GM19438 (cell line): ENCODE measurements around the gene RIMBP3B.
"Not testable (repeated sequence)": the region's sequence is repeated elsewhere in the genome, so short reads cannot be mapped to it uniquely, and the experiment has no call there.

Source experiments
- ATAC-seq: cut with Tn5 transposase; IDR thresholded peaks from one replicate; pipeline ENCODE4 v1.9.1; 2021; ENCODE audit warnings: low read depth; ENCODE audit not compliant: unreplicated experiment

Gene RIMBP3B

DNA sequence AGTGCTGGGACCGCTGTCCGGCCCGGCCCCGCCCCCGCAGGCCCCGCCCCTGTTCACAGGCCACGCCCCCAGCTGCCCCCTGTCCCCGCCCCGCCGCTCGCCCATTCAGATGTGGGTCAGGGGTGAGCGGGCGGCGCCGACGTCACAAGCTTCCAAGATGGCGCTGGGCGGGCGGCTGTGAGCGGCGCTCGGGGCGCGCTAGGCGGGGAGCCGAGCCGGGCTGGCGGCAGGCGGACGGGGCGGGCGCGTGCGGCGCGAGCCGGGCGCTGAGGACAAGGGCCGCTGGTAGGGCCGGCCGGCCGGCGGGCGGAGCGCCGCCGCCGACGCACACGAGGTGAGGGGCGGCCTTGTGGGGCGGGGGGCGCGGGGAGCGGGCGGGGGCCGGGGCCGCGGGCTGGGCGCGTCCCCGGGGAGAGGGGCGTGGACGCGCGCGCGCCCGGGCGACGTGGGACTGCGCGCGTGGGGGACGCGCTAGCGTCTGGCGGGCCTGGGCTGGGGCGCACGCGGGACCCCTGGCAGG is 33.7 kb downstream of the RIMBP3B start, which contains the start of gene HIC2:
Gene HIC2 (plus strand): TSS at position 145 of the 520 bp plus-strand sequence. CDS start 25,461 bp downstream, outside the sequence.
- ATAC-seq, result peak; percentile 71

DNA sequence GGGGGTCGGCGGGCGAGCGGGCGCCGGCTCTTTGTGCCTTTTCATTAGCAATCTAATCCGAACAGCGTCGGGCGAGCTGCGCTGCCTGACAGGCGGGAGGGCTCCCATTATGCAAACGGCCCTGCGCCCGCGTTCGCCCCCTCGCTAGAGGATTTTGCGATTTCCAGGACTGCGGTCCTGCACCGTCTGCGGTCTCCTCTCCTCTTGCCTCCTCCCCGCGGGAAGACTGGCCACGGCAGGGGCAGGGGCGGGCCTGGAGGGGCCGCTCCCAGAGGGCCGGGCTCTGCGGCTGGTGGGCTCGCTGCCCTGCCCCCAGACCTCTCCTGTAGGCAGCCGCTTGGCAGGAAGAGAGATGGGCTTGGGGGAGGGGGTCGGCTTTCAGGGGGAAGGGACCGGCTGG is 34.3 kb downstream of the RIMBP3B start:
- peak; percentile 37 for ATAC-seq

DNA sequence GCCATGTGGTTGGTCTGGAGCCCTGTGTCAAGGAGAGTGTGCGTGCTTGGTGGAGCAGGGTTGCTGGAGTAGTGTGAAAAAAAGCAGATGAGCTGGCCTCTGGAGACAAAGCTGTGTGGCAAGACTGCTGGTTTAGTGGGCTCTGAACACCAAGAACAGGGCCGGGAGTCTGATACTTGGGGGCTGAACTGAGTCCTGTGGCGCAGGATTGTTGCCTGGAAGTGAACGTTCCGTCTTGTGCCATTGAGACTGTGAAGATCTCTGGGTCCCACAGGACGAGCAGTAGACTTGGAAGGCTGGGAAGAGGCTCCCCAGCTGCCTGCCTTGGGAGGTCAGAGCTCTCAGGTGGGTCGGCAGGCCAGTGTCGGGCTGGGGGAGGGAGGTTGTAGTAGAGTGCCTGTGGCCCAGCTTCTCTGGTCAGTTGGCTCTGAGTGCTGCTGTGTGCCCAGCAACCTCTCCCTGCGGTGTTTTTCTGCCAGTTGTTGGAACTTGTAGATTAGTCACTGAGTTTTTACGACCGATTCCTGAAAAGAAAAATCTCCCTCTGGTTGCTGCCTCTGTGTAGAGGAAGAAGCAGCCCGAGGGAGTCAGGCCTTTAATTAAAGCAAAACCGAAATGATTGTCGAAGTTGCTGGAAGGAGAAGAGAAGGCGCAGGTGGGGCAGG is 35.6 kb downstream of the RIMBP3B start:
- not testable (repeated sequence) for ATAC-seq

DNA sequence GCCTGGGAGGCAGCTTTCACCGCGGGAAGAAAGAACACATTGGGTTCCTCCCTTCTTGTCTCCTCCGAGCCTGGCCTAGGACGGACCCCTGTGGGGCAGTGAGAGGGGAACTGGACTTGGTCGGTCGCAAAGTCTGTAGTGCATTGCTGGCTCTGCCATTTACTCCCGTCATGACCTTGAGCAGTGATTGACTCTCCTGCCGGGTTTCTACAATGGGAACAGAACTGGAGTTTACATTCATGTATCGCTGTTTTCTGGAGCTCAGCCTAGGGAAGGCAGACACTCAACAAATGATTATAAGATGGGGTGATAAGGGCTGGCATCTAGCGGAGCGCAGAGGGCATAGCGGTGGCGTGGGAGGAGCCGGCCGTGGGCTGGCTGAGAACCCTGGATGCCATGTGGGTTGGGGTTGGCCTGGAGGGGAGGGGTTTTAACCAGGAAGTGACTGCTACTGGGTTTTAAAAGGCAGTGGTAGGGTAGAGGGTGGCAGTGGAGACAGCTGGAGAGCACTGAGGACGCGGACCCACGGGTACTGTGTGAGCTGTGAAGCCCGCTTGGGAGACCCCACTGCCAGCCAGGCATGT is 36.7 kb downstream of the RIMBP3B start:
- ATAC-seq, result not testable (repeated sequence)

DNA sequence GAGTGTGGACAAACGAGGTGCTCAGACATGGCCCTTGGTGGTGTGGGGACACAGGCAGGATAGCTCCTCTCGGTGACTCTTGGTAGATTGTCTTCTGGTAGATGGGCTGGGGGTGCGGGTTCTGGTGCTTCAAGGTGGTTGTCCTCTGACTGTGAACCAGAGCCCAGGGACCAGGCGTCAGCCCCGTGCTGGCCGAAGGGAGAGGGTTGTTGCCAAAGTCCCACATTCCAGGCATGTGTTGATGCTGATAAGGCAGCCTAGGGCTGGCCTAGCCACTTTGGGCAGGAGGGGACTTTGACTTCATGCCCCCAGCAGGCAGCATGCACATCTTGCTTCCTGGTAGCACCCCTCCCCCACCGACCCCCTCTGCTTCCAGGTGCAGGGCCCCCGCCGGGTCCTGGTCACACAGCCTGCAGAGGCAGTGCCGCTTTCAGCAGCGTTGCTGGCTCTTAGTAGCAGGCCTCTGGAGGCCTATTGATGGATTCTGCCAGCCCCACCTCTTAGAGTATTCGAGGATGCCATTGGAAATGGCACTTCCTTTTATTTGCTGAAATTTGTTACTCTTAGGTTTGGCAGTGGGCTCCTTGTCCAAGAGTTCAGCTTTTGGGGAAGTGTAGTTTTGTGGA is 40.6 kb downstream of the RIMBP3B start:
- ATAC-seq, result not testable (repeated sequence)

DNA sequence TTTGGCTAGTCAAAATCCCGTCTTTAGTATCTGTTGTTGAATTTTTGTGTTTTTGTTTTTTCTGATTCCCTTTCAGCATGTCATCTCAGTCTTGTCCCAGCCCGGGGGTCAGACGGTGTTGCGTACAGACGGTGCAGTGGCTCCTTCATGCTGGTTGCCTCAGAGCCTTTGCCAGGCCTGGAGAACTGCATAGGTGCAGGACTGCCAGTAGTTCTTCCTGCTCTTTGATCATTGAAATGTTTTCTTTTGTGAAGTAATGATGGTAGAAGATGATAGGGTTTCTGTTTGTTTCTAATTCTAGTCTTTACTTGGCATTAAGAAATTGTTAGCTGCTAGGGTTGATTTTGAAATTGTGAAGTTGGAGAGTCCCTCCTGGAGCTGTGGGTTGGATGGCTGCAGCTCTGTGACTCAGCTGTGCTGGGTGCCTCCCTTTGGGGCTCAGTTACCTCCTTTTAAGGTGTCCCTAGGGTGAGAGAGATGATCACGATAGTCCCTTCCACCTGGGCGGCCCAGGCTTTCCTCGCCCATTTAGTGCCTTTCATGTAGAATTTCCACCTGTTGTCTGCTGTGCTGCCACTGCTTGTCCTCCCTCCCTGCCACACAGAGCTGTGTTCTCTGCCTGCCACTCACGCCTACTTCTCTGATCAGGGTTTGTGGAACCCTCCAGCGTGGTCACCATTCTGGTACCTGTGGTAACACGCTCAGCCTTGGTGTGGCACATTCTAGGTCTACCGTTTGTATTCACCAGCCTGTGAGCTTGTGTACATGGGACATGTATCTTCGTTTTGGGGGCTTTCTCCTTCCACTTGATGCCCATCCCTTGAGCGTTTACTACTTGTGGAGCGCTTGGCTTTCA is 51.1 kb downstream of the RIMBP3B start:
- not testable (repeated sequence) for ATAC-seq

DNA sequence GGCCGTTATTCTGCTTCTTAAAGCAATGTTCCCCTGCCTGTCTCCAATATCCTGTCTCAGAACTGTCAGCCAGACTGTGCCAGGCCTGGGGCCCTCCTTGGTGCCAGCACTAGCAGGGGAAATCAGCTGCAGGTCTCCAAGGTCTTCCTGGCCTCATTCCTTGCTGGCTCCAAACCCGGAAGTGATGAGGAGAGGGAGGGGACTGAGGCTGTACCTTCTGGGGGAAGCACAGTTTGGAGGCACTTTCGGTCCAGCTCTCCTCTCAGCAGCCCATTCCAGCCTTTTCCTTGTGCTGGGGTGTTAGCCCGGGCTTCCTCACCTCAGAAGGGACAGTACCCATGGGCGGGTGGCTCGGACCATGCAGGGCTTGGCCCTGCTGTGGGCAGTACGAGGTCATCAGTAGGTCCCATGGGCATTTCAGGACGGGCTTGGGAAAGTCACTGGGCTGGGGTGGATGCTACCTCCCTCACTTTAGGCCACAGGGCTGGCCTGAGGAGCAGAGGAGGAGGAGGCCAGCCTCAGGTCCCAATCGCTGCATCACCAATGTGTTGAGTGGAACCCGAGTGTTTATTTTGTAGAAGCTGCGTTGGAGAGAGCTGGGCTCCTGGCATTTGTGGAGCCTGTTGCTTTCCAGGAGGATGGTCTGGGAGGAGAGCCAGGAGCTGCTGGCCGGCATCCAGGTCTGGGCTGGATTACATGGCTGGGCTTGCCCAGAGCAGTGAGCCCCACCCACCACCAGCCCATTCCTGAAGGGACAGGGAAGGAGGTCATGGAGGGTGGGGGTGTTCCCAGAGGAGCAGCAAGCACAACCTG is 52.7 kb downstream of the RIMBP3B start:
- not testable (repeated sequence) for ATAC-seq

DNA sequence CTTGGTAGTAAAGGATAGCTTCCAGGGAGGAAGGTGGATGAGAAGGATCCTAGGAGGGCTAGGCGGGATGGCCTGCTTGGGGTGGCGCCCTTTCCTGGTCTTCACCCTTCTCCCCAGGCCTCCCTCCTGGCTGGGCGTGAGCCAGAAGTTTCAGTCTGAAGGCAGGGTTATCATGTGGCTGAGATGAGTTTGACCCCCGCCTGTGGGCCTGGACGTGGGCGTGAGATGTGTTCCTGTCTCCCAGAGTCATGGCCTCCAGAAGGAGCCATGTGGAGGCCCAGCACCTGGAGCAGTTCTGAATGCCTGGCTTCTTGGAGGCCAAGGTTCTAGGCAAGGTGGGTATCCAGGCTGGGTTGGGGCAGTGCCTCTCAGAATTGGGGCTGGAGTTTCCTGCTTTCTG is 54.5 kb downstream of the RIMBP3B start:
- ATAC-seq, result not testable (repeated sequence)
